HepG2 (cell line): ENCODE measurements around the gene EZH1. TPM values are rescaled to one million over a fixed set of nuclear protein-coding genes. Genes with fewer than 3 reads are reported as not detected.
A peak's percentile ranks its signal among the peaks of the same experiment; 100 is the strongest.

Source experiments
- CHD4 ChIP-seq: fragments of 200-600 bp; sonication (generic); IDR thresholded peaks from 2 replicates; pipeline ENCODE4 v1.7.0; 2017; ENCODE audit warnings: mild to moderate bottlenecking, low read length, borderline replicate concordance
- GLI4 ChIP-seq: sonication (generic); formaldehyde crosslinking; IDR thresholded peaks from 2 replicates; pipeline ENCODE4 v1.5.1; 2020; ENCODE audit warnings: missing genetic modification reagents, mild to moderate bottlenecking, moderate library complexity, borderline replicate concordance
- HOXA5 ChIP-seq: sonication (generic); formaldehyde crosslinking; IDR thresholded peaks from 2 replicates; pipeline ENCODE4 v1.4.0; 2020; ENCODE audit warnings: missing genetic modification reagents
- JUND ChIP-seq: sonication (generic); formaldehyde crosslinking; IDR thresholded peaks from 2 replicates; pipeline ENCODE4 v1.8.0; 2022; ENCODE audit warnings: mild to moderate bottlenecking, missing genetic modification reagents
- PHB2 ChIP-seq: fragments of 450-650 bp; IDR thresholded peaks from 2 replicates; pipeline ENCODE4 v1.6.1; 2018; ENCODE audit not compliant: partially characterized antibody
- PITX1 ChIP-seq: sonication (generic); formaldehyde crosslinking; IDR thresholded peaks from 2 replicates; pipeline ENCODE4 v1.5.1; 2020; ENCODE audit warnings: mild to moderate bottlenecking, missing genetic modification reagents
- TRAFD1 ChIP-seq: sonication (generic); formaldehyde crosslinking; IDR thresholded peaks from 2 replicates; pipeline ENCODE4 v1.5.1; 2020; ENCODE audit warnings: missing genetic modification reagents, mild to moderate bottlenecking, borderline replicate concordance
- ZMAT5 ChIP-seq: sonication (generic); formaldehyde crosslinking; IDR thresholded peaks from 2 replicates; pipeline ENCODE4 v1.5.0; 2020; ENCODE audit warnings: mild to moderate bottlenecking, low read depth, missing genetic modification reagents, borderline replicate concordance
- ZNF296 ChIP-seq: sonication (generic); formaldehyde crosslinking; conservative IDR thresholded peaks from 2 replicates; pipeline ENCODE4 v1.5.0; 2020; ENCODE audit warnings: mild to moderate bottlenecking, missing genetic modification reagents
- ZNF503 ChIP-seq: sonication (generic); formaldehyde crosslinking; IDR thresholded peaks from 2 replicates; pipeline ENCODE4 v1.4.0; 2020; ENCODE audit warnings: missing genetic modification reagents
- ZNF644 ChIP-seq: IDR thresholded peaks from 2 replicates; pipeline ENCODE4 v1.6.1; 2016; ENCODE audit warnings: low read depth
- ZNF83 ChIP-seq: sonication (generic); formaldehyde crosslinking; IDR thresholded peaks from 2 replicates; pipeline ENCODE4 v1.4.0; 2020; ENCODE audit warnings: missing genetic modification reagents, mild to moderate bottlenecking, borderline replicate concordance
- polyA plus RNA-seq, 8 experiments: library from polyadenylated mRNA; depleted of rRNA in 3 of 8; stranded (reverse) in 7 of 8; unstranded in 1 of 8; fragments of >200 nt; fragmentation: Illumina TruSeq in 4 of 8; extraction: Trizol in 4 of 8; gene quantifications; 2 replicates each; pipeline versions ENCODE4 v1.2.1 to v1.2.3, GENCODE V29; 2011 to 2016; ENCODE audit warnings: low read depth in 4 of 8, missing spikeins in 1 of 8, mixed read lengths in 1 of 8; ENCODE audit not compliant: insufficient read depth in 1 of 8
- total RNA-seq, 5 experiments: library from RNA; depleted of rRNA; stranded (reverse); fragments of >200 nt; fragmentation: Illumina TruSeq; extraction: Trizol; gene quantifications; 2 replicates each; pipeline ENCODE4 v1.2.3, GENCODE V29; 2016; ENCODE audit warnings: low read depth in 1 of 5
- TF ChIP-seq, protein P1 (sequence below): fragments of 450-650 bp; IDR thresholded peaks from 2 replicates; pipeline ENCODE4 v1.6.1; 2017
- TF ChIP-seq, protein P2 (sequence below): sonication (generic); formaldehyde crosslinking; IDR thresholded peaks from 2 replicates; pipeline ENCODE4 v1.5.0; 2020; ENCODE audit warnings: missing genetic modification reagents
- TF ChIP-seq, protein P3 (sequence below): sonication (generic); formaldehyde crosslinking; conservative IDR thresholded peaks from 2 replicates; pipeline ENCODE4 v1.5.0; 2020; ENCODE audit warnings: missing genetic modification reagents
- TF ChIP-seq, protein P4 (sequence below): IDR thresholded peaks from 2 replicates; pipeline ENCODE4 v1.6.1; 2016; ENCODE audit warnings: mild to moderate bottlenecking

EZH1 gene
- total and polyA plus RNA-seq, 2 of the 13 experiments (the other 11 are each of a cell fraction or from before 2014, with no cell fraction given), result 11.6 to 24.0 TPM

DNA sequence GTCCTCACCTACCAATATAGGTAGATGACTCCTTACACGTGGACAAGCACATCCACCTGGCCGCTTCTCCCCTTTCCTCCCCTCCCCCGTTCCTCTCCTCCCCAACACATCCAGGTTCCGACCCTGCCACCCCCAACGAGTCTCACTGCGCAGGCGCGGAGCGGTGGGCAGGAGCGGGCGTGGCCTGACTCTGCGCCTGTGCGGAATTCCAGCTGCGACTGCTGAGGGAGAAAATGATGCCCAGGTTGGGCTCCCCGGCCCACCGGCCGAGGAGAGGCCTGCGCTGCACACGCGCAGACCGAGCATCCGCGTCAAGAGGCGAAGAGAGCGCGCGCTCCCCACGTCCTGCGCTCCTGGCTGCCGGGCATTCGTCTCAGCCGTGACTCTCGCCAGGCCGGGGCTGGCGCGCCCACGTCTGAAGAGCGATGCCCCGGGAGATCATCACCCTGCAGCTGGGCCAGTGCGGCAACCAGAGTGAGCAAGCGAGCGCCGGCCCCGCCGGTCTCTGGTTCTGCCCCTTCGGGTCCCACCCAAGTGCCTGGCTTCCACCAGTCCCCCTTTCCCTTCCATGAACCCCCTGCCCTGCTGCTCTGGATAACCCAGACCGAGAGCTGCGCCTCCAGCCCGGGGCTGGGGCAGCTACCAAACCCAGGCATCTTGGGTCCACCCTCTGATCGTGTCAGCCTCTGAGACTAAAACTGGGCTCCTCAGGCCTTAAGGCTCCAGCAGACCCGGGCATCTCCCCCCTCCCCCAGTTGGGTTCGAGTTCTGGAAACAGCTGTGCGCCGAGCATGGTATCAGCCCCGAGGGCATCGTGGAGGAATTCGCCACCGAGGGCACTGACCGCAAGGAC is 85.5 kb downstream of the EZH1 start, which contains the start of gene TUBG2 (continued):
- TF ChIP-seq ZNF503 (0 out of 2 replicates have a peak, but pooled peaks have one; percentile 14), ZNF83 (CRISPR knock-in tag) (no peak), CHD4 (no peak), ZNF644 (peak; percentile 30), GLI4 (CRISPR knock-in tag) (peak; percentile 81; the same call in 1 of the 2 replicates), JUND (CRISPR knock-in tag) (no peak), HOXA5 (CRISPR knock-in tag) (no peak), PHB2 (no peak), TRAFD1 (CRISPR knock-in tag) (no peak), PITX1 (CRISPR knock-in tag) (peak; percentile 81), ZNF296 (CRISPR knock-in tag) (0 out of 2 replicates have a peak, but pooled peaks have one; percentile 68), ZMAT5 (CRISPR knock-in tag) (no peak)
- TF ChIP-seq, protein P1, sequence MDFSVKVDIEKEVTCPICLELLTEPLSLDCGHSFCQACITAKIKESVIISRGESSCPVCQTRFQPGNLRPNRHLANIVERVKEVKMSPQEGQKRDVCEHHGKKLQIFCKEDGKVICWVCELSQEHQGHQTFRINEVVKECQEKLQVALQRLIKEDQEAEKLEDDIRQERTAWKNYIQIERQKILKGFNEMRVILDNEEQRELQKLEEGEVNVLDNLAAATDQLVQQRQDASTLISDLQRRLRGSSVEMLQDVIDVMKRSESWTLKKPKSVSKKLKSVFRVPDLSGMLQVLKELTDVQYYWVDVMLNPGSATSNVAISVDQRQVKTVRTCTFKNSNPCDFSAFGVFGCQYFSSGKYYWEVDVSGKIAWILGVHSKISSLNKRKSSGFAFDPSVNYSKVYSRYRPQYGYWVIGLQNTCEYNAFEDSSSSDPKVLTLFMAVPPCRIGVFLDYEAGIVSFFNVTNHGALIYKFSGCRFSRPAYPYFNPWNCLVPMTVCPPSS, result no peak
- TF ChIP-seq, protein P2, sequence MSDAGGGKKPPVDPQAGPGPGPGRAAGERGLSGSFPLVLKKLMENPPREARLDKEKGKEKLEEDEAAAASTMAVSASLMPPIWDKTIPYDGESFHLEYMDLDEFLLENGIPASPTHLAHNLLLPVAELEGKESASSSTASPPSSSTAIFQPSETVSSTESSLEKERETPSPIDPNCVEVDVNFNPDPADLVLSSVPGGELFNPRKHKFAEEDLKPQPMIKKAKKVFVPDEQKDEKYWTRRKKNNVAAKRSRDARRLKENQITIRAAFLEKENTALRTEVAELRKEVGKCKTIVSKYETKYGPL (CRISPR knock-in tag), result no peak
- TF ChIP-seq, protein P3, sequence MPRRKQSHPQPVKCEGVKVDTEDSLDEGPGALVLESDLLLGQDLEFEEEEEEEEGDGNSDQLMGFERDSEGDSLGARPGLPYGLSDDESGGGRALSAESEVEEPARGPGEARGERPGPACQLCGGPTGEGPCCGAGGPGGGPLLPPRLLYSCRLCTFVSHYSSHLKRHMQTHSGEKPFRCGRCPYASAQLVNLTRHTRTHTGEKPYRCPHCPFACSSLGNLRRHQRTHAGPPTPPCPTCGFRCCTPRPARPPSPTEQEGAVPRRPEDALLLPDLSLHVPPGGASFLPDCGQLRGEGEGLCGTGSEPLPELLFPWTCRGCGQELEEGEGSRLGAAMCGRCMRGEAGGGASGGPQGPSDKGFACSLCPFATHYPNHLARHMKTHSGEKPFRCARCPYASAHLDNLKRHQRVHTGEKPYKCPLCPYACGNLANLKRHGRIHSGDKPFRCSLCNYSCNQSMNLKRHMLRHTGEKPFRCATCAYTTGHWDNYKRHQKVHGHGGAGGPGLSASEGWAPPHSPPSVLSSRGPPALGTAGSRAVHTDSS (CRISPR knock-in tag), result no peak
- TF ChIP-seq, protein P4, sequence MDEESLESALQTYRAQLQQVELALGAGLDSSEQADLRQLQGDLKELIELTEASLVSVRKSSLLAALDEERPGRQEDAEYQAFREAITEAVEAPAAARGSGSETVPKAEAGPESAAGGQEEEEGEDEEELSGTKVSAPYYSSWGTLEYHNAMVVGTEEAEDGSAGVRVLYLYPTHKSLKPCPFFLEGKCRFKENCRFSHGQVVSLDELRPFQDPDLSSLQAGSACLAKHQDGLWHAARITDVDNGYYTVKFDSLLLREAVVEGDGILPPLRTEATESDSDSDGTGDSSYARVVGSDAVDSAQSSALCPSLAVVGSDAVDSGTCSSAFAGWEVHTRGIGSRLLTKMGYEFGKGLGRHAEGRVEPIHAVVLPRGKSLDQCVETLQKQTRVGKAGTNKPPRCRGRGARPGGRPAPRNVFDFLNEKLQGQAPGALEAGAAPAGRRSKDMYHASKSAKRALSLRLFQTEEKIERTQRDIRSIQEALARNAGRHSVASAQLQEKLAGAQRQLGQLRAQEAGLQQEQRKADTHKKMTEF (CRISPR knock-in tag), result peak; percentile 91
